ENCODE measurements around the gene NDUFS6.

- TF ChIP-seq CTCF (IDR thresholded peaks at IDR 0.05): no peak
- no peak for TF ChIP-seq POLR2A (IDR thresholded peaks at IDR 0.05)
Measured at GRCh38 chr5:1814183-1815020, 13.2 kb downstream of the NDUFS6 start.
